K562 treated with DMSO at 1 percent for 12 hours (cell line): ENCODE data around the gene MTA3. TPM values are rescaled to one million over a fixed set of nuclear protein-coding genes. Genes with fewer than 3 reads are reported as not detected.

Experiments used
- total RNA-seq: library from RNA; unstranded; fragments of 300-600 nt; gene quantifications from 2 replicates; pipeline ENCODE4 v1.2.3, GENCODE V29; 2022; ENCODE audit not compliant: insufficient read depth

The MTA3 gene
- total RNA-seq: 12.9 and 16.6 TPM in 2 replicates

GRCh38 chr2:42568401-42569115 is at the start of gene MTA3:
Gene MTA3, plus strand, starts transcription at chr2:42568632. Its CDS starts 114 bp downstream, at chr2:42568746.

GRCh38 chr2:42764096-42764495 is 195.7 kb downstream of the MTA3 start, which contains the start of gene OXER1:
Gene OXER1, minus strand, starts transcription at chr2:42764135. Its CDS starts 73 bp downstream, at chr2:42764062.

GRCh38 chr2:42792583-42793333 is 224.3 kb downstream of the MTA3 start, which contains the start of gene HAAO:
Gene HAAO, minus strand, starts transcription at chr2:42792583. Its CDS starts 47 bp downstream, at chr2:42792536.

Other genes with a start within 250 kb of the MTA3 start
- gene COX7A2L, start 207.4 kb upstream of the MTA3 start, total RNA-seq: 191 and 207 TPM in 2 replicates
- not detected in 2 replicates for gene KCNG3, start 74.7 kb upstream of the MTA3 start, total RNA-seq
- not detected in 2 replicates for gene OXER1, start 195.5 kb downstream of the MTA3 start, total RNA-seq
- not detected in 2 replicates for gene HAAO, start 224.0 kb downstream of the MTA3 start, total RNA-seq